HFF-Myc (cell line): ENCODE data around the gene COQ5.

Experiments used
- DNase-seq: peaks from one replicate; pipeline ENCODE4 v3.0.0-alpha.2; 2011; ENCODE audit warnings: low read depth; ENCODE audit errors: extremely low read depth
- H3K4me3 ChIP-seq: replicated peaks from 2 replicates; pipeline ENCODE4 v1.5.1; 2011; ENCODE audit warnings: low read depth, mild to moderate bottlenecking, control low read depth, low read length
- TF ChIP-seq, protein P1 (sequence below): IDR thresholded peaks from 2 replicates; pipeline ENCODE4 v1.5.1; 2012; ENCODE audit warnings: mild to moderate bottlenecking, low read depth, low read length, control low read depth; ENCODE audit errors: missing control alignments

The COQ5 gene, protein sequence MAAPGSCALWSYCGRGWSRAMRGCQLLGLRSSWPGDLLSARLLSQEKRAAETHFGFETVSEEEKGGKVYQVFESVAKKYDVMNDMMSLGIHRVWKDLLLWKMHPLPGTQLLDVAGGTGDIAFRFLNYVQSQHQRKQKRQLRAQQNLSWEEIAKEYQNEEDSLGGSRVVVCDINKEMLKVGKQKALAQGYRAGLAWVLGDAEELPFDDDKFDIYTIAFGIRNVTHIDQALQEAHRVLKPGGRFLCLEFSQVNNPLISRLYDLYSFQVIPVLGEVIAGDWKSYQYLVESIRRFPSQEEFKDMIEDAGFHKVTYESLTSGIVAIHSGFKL

DNA sequence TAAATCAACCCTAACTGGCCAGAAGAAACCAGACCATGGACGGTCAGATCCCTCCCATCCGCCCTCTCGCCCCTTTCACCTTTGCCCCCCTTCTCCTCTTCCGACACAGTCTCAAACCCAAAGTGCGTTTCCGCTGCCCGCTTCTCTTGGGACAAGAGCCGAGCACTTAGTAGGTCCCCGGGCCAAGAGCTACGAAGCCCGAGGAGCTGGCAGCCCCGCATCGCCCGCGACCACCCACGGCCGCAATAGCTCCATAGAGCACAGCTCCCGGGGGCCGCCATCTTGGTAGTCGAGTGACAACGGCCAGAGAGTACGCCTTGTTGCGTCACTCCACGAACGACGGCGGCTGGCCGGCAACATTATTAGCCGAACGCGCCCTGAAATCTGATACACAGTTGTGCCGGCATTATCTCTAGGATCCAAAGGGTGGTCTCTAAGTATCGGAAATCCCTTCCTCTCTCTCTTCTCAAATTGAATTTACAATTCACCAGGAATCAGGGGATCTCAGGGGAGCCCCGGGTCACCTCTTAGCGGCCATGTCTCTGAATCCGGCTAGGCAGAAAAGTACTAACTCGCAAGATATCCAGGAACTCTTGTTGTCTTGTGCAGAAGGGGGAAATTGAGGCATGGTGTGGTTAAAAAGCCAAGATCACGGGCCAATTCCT, at the start of gene COQ5:
COQ5 (minus strand) TSS at position 298 of the 665 bp plus-strand sequence; CDS start at position 281, 17 bp downstream.
- TF ChIP-seq, protein P1, sequence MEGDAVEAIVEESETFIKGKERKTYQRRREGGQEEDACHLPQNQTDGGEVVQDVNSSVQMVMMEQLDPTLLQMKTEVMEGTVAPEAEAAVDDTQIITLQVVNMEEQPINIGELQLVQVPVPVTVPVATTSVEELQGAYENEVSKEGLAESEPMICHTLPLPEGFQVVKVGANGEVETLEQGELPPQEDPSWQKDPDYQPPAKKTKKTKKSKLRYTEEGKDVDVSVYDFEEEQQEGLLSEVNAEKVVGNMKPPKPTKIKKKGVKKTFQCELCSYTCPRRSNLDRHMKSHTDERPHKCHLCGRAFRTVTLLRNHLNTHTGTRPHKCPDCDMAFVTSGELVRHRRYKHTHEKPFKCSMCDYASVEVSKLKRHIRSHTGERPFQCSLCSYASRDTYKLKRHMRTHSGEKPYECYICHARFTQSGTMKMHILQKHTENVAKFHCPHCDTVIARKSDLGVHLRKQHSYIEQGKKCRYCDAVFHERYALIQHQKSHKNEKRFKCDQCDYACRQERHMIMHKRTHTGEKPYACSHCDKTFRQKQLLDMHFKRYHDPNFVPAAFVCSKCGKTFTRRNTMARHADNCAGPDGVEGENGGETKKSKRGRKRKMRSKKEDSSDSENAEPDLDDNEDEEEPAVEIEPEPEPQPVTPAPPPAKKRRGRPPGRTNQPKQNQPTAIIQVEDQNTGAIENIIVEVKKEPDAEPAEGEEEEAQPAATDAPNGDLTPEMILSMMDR: no peak
- no peak for DNase-seq

DNA sequence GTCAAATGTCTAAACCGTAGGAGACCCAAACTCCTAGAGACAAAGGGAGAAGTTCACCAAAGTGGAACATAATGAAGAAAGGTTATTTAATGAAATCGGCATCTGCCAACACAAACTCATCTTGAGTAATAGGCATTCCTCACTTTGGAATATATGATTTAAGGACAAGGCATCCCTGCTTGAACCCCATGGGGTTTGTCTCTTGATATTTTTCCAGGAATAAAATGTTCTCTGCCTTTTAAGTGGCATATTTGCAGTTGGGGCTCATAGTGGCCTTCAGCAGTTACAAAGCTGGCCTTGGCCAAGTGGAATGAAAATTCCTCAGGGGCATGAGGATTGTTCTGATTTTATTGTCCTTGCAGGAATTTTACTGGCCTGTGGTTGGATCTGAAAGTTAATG, 45.1 kb upstream of the COQ5 start:
- no peak for DNase-seq
- no peak overlapping the region for H3K4me3 ChIP-seq
- TF ChIP-seq, protein P1: no peak

More for the DNA sequence above, at the start of gene COQ5:
- H3K4me3 ChIP-seq: peak within 1 kb of the TSS; percentile 93

DNA sequence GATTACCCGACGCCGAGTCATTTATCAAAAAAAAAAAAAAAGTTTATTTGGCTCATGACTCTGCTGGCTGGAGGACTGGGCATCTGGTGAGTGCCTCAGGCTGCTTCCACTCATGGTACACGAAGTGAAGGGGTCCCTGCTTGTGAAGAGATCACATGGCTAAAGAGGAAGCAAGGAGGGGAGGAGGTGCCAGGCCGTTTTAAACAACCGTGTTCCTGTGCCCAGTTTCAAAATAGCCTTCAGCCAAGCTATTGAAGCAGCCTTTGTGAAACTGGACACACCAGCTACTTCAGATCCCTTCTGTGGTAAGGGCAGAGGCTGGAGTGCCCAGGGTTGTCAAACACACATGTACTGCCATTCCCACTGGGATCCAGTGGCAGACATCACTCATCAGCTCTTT, 44.6 kb upstream of the COQ5 start:
- no peak for DNase-seq
- TF ChIP-seq, protein P1: no peak

DNA sequence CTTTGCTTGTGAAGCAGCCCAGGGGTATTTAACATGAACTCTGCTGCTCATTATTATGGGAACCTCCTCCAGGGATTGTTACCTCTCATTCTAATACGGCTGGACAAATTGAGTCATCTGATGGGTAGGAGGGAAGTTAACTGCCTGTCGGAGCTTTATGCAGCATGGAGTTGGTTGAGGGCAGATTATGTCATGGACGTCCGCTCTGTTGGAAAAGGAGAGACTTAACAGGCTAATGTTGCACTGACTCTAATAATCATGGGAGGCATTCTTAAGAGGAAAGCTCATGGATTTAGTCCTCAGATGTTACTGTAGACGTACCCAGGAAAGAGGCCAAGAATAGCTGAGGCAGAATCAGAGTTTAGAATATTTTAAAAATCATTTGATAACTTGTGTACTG, 42.3 kb upstream of the COQ5 start:
- TF ChIP-seq, protein P1: no peak
- DNase-seq: no peak
- H3K4me3 ChIP-seq: no peak overlapping the region

More for the DNA sequence above, 44.6 kb upstream of the COQ5 start:
- H3K4me3 ChIP-seq: no peak overlapping the region

DNA sequence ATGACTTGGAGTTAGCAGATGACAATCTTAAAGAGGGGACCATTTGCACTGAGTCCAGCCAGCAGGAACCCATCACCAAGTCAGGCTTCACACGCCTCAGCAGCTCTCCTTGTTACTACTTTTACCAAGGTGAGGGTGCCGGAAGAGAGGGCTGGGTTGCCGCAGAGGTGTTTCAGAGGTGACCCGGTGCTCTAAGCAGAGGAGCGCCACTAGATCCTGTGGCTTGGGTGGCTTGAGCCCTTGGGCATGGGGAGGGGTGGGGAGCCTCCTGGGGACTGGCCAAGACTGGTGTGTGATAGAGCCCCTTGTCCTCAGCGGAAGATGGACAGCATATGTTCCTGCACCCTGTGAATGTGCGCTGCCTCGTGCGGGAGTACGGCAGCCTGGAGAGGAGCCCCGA, 34.5 kb upstream of the COQ5 start:
- no peak overlapping the region for H3K4me3 ChIP-seq
- TF ChIP-seq, protein P1: no peak
- DNase-seq: no peak

DNA sequence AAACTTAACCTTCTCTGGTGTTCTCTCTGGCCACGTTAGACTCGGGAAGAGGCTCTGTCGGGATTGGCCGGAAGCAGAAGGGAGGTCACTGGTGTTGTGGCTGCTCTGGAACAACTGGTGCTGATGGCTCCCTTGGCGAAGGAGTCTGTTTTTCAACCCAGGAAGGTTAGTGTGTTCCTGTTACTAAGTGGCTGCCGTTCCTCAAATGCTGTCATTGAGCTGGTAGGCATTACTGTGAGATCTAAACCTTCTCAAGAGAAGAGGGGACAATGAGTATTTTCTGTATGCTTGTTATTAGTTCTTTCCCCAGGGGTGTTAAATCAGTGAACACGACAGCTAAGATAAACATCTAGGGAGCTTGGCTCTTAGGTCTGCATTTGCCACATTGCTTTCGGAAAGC, 33.9 kb upstream of the COQ5 start:
- no peak overlapping the region for H3K4me3 ChIP-seq
- DNase-seq: no peak
- TF ChIP-seq, protein P1: no peak
